GM19455 (cell line): ENCODE results near the gene NCKAP5L.

Experiments used
- ATAC-seq: cut with Tn5 transposase; IDR thresholded peaks from one replicate; pipeline ENCODE4 v1.9.1; 2021; ENCODE audit not compliant: unreplicated experiment

The NCKAP5L gene

GRCh38 chr12:49825971-49826421 lies 2.2 kb downstream of the NCKAP5L start:
- no peak for ATAC-seq

- no peak for ATAC-seq
Measured at GRCh38 chr12:49825360-49825970, 2.7 kb downstream of the NCKAP5L start.

GRCh38 chr12:49824895-49825294 lies 3.3 kb downstream of the NCKAP5L start:
- ATAC-seq, result no peak

GRCh38 chr12:49824416-49824815 lies 3.8 kb downstream of the NCKAP5L start:
- no peak for ATAC-seq

- no peak for ATAC-seq
Measured at GRCh38 chr12:49823951-49824350, 4.3 kb downstream of the NCKAP5L start.

GRCh38 chr12:49823350-49823749 lies 4.9 kb downstream of the NCKAP5L start:
- no peak for ATAC-seq

- no peak for ATAC-seq
Measured at GRCh38 chr12:49821373-49822287, 6.6 kb downstream of the NCKAP5L start.

- no peak for ATAC-seq
Measured at GRCh38 chr12:49819786-49820185, 8.4 kb downstream of the NCKAP5L start.

GRCh38 chr12:49818241-49818895 lies 9.8 kb downstream of the NCKAP5L start:
- ATAC-seq, result no peak

GRCh38 chr12:49813131-49813530 lies 15.1 kb downstream of the NCKAP5L start:
- no peak for ATAC-seq

- no peak for ATAC-seq
Measured at GRCh38 chr12:49811961-49812401, 16.2 kb downstream of the NCKAP5L start.

GRCh38 chr12:49811136-49811535 lies 17.1 kb downstream of the NCKAP5L start:
- no peak for ATAC-seq

- ATAC-seq, result no peak
Measured at GRCh38 chr12:49809906-49810389, 18.3 kb downstream of the NCKAP5L start.

- no peak for ATAC-seq
Measured at GRCh38 chr12:49809381-49809905, 18.8 kb downstream of the NCKAP5L start.

GRCh38 chr12:49808686-49809380 lies 19.4 kb downstream of the NCKAP5L start:
- ATAC-seq, result no peak

GRCh38 chr12:49807991-49808580 lies 20.1 kb downstream of the NCKAP5L start:
- ATAC-seq, result no peak

- no peak for ATAC-seq
Measured at GRCh38 chr12:49806877-49807276, 21.3 kb downstream of the NCKAP5L start.

GRCh38 chr12:49806321-49806813 lies 21.8 kb downstream of the NCKAP5L start:
- no peak for ATAC-seq

- ATAC-seq, result no peak
Measured at GRCh38 chr12:49805409-49805808, 22.8 kb downstream of the NCKAP5L start.

- no peak for ATAC-seq
Measured at GRCh38 chr12:49804821-49805220, 23.4 kb downstream of the NCKAP5L start.
